ENCODE data around the gene ERBB4. TPM values are rescaled to one million over a fixed set of nuclear protein-coding genes. Genes with fewer than 3 reads are reported as not detected.

The ERBB4 gene
- total RNA-seq, 1 experiment from 2014 or later = 40.6 TPM

DNA sequence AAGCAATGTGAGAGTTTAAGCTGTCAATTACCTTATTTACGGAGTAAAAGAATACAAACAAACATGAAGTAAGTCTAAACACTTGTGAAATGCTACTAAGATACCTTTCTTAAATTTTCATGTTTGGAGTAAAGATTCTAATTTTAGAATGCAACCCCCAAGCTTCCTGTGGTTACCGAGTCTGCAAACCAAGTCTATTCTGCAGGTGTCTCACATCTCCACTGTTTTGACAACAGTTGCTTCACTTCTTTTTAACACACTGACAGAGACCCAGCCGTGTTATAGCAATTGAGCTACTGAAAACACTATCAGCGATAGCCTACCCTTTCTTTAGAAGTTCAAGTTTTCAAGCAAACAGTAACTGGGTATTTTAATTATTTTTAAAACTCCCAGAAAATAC lies 608.3 kb downstream of the ERBB4 start:
- no TSS peak for BruUV-seq (replicated peaks)
- CTCF ChIA-PET = no interaction called here
- TF ChIP-seq, protein P1, sequence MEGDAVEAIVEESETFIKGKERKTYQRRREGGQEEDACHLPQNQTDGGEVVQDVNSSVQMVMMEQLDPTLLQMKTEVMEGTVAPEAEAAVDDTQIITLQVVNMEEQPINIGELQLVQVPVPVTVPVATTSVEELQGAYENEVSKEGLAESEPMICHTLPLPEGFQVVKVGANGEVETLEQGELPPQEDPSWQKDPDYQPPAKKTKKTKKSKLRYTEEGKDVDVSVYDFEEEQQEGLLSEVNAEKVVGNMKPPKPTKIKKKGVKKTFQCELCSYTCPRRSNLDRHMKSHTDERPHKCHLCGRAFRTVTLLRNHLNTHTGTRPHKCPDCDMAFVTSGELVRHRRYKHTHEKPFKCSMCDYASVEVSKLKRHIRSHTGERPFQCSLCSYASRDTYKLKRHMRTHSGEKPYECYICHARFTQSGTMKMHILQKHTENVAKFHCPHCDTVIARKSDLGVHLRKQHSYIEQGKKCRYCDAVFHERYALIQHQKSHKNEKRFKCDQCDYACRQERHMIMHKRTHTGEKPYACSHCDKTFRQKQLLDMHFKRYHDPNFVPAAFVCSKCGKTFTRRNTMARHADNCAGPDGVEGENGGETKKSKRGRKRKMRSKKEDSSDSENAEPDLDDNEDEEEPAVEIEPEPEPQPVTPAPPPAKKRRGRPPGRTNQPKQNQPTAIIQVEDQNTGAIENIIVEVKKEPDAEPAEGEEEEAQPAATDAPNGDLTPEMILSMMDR (conservative IDR thresholded peaks at IDR 0.05; ENCODE audit: low read depth, low read length) = no peak
- no peak for TF ChIP-seq EZH2 (IDR thresholded peaks at IDR 0.05; ENCODE audit: borderline replicate concordance, low read depth, low read length, poor library complexity, severe bottlenecking)

GRCh38 chr2:211928201-211928600 lies 610.4 kb downstream of the ERBB4 start:
- no TSS peak for BruUV-seq (replicated peaks)
- Histone ChIP-seq H3K27me3 (replicated peaks; ENCODE audit: insufficient read depth, low read depth, low read length, poor library complexity) (no peaks in the 10 kb centered on the region), H3K36me3 (ENCODE audit: insufficient read depth, low read length, poor library complexity, severe bottlenecking) (no peaks in the 10 kb centered on the region), H3K9me3 (ENCODE audit: low read depth, low read length, poor library complexity, severe bottlenecking) (no peaks in the 10 kb centered on the region), H3K4me3 (ENCODE audit: low read depth, low read length, poor library complexity, severe bottlenecking) (no peak overlapping the region), H3K4me1 (ENCODE audit: insufficient read depth, low read length, poor library complexity, severe bottlenecking) (peaks cover 31% of the 10 kb centered on the region), H3K27ac (ENCODE audit: low read depth, low read length, poor library complexity, severe bottlenecking) (no peak overlapping the region)
- intact Hi-C loops (cut with micrococcal nuclease; ENCODE audit: unreplicated experiment) = no loop called here
- ChIA-PET CTCF (no interaction called here), POLR2A (ENCODE audit: low non-redundant PET) (no interaction called here)
- no peak for TF ChIP-seq EZH2 (IDR thresholded peaks at IDR 0.05; ENCODE audit: borderline replicate concordance, low read depth, low read length, poor library complexity, severe bottlenecking)
- TF ChIP-seq, protein P1 (conservative IDR thresholded peaks at IDR 0.05; ENCODE audit: low read depth, low read length) = no peak
- DNase-seq (ENCODE audit: low spot score) = no peak

More for the DNA sequence above, 608.3 kb downstream of the ERBB4 start:
- POLR2A ChIA-PET (ENCODE audit: low non-redundant PET) = no interaction called here
- H3K27ac ChIP-seq (ENCODE audit: low read depth, low read length, poor library complexity, severe bottlenecking) = no peak overlapping the region
- H3K27me3 ChIP-seq (replicated peaks; ENCODE audit: insufficient read depth, low read depth, low read length, poor library complexity) = no peaks in the 10 kb centered on the region
- peak; percentile 38 for DNase-seq (ENCODE audit: low spot score)
- no peak overlapping the region for H3K4me3 ChIP-seq (ENCODE audit: low read depth, low read length, poor library complexity, severe bottlenecking)
- no peaks in the 10 kb centered on the region for H3K36me3 ChIP-seq (ENCODE audit: insufficient read depth, low read length, poor library complexity, severe bottlenecking)
- no peaks in the 10 kb centered on the region for H3K9me3 ChIP-seq (ENCODE audit: low read depth, low read length, poor library complexity, severe bottlenecking)
- H3K4me1 ChIP-seq (ENCODE audit: insufficient read depth, low read length, poor library complexity, severe bottlenecking) = peaks cover 31% of the 10 kb centered on the region
- intact Hi-C loops (cut with micrococcal nuclease; ENCODE audit: unreplicated experiment) = loop anchor here (2.0 kb wide), 1 partner anchor 186 kb away; no protein-coding TSS in a partner anchor

DNA sequence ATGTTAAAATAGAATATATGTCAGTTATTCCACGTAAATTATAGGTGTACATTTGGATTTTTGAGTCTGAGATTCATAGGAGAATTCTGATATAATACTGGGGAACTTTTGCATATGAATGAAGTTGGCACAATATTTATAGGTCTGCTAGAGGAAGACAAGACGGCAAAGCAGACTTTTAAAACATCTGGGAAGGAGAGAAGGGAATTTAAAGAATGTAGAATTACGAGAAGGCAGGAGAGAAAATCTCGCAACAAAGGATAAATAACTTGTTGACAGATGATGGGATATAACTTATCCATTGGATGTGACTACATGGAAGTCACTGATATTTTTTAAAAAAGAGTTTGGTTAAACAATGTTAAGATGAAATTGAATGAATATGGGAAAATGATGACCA lies 615.6 kb downstream of the ERBB4 start:
- no peak for DNase-seq (ENCODE audit: low spot score)
- Histone ChIP-seq H3K27ac (ENCODE audit: low read depth, low read length, poor library complexity, severe bottlenecking) (no peak overlapping the region), H3K4me1 (ENCODE audit: insufficient read depth, low read length, poor library complexity, severe bottlenecking) (peaks cover under 1% of the 10 kb centered on the region), H3K27me3 (replicated peaks; ENCODE audit: insufficient read depth, low read depth, low read length, poor library complexity) (no peaks in the 10 kb centered on the region), H3K36me3 (ENCODE audit: insufficient read depth, low read length, poor library complexity, severe bottlenecking) (no peaks in the 10 kb centered on the region), H3K9me3 (ENCODE audit: low read depth, low read length, poor library complexity, severe bottlenecking) (no peaks in the 10 kb centered on the region), H3K4me3 (ENCODE audit: low read depth, low read length, poor library complexity, severe bottlenecking) (no peak overlapping the region)
- intact Hi-C loops (cut with micrococcal nuclease; ENCODE audit: unreplicated experiment) = no loop called here
- ChIA-PET CTCF (no interaction called here), POLR2A (ENCODE audit: low non-redundant PET) (no interaction called here)
- TF ChIP-seq, protein P1 (conservative IDR thresholded peaks at IDR 0.05; ENCODE audit: low read depth, low read length) = no peak
- TF ChIP-seq EZH2 (IDR thresholded peaks at IDR 0.05; ENCODE audit: borderline replicate concordance, low read depth, low read length, poor library complexity, severe bottlenecking) = no peak
- BruUV-seq (replicated peaks) = no TSS peak
